Lung (tissue), 12 donors: ENCODE results near the gene PAM. TPM values are rescaled to one million over a fixed set of nuclear protein-coding genes. Genes with fewer than 3 reads are reported as not detected.

ENCODE experiments used
- ATAC-seq: fragments of 200-7000 bp; cut with Tn5 transposase; one replicate; pipeline ENCODE4 v1.9.1; 2020; ENCODE audit warnings: moderate number of reproducible peaks; ENCODE audit not compliant: insufficient read depth, low FRiP score
- DNase-seq, 3 donors: peaks; one replicate each; pipeline ENCODE4 v3.0.0-alpha.2; 2013 to 2017
- H3K27ac ChIP-seq, 2 donors: one replicate each; pipeline ENCODE4 v1.5.1; 2013; ENCODE audit warnings: mild to moderate bottlenecking in 2 of 2, moderate library complexity in 2 of 2, control low read depth in 1 of 2, inconsistent platforms in 1 of 2, low read depth in 1 of 2, low read length in 1 of 2
- H3K27me3 ChIP-seq, 3 donors: one replicate each; pipeline ENCODE4 v1.5.1; 2013; ENCODE audit warnings: low read length in 2 of 3; ENCODE audit not compliant: control insufficient read depth in 3 of 3, insufficient read depth in 3 of 3
- H3K36me3 ChIP-seq, 4 donors: one replicate each; pipeline ENCODE4 v1.5.1; 2013; ENCODE audit warnings: low read length in 4 of 4, mild to moderate bottlenecking in 1 of 4, moderate library complexity in 1 of 4; ENCODE audit not compliant: control insufficient read depth in 4 of 4, insufficient read depth in 4 of 4
- H3K4me1 ChIP-seq, 5 donors: one replicate each; pipeline ENCODE4 v1.5.1; 2013; ENCODE audit warnings: low read length in 5 of 5, mild to moderate bottlenecking in 2 of 5, moderate library complexity in 1 of 5; ENCODE audit not compliant: control insufficient read depth in 5 of 5, insufficient read depth in 5 of 5
- H3K4me3 ChIP-seq: one replicate; pipeline ENCODE4 v1.5.1; 2013; ENCODE audit warnings: mild to moderate bottlenecking, control low read depth, moderate library complexity
- H3K9ac ChIP-seq, 2 donors: one replicate each; pipeline ENCODE4 v1.5.1; 2013; ENCODE audit warnings: low read length in 2 of 2, control low read depth in 1 of 2; ENCODE audit not compliant: insufficient read depth in 1 of 2
- H3K9me3 ChIP-seq, 4 donors: one replicate each; pipeline ENCODE4 v1.5.1; 2013; ENCODE audit warnings: low read length in 3 of 4, mild to moderate bottlenecking in 1 of 4, moderate library complexity in 1 of 4; ENCODE audit not compliant: control insufficient read depth in 4 of 4, insufficient read depth in 3 of 4
- WGBS, 2 donors: extraction: QIAGEN DNeasy Blood & Tissue Kit; methylation state at CpG; one replicate each; pipeline ENCODE4 v1.1.7; 2013; 5-methylcytosine and 5-hydroxymethylcytosine counted together
- polyA plus RNA-seq, 2 donors: library from polyadenylated mRNA; stranded (reverse); fragments of 200-250 nt; gene quantifications; one replicate each; pipeline ENCODE4 v1.2.1, GENCODE V29; 2013
- total RNA-seq, 2 donors: library from RNA; depleted of rRNA in 1 of 2; stranded (reverse); fragments of >200 nt in 1 of 2; gene quantifications; one replicate each; pipeline ENCODE4 v1.2.1, GENCODE V29; 2014 to 2021
- TF ChIP-seq, protein P1 (sequence below): IDR thresholded peaks from 2 replicates; pipeline ENCODE4 v1.5.1; 2012; ENCODE audit warnings: mild to moderate bottlenecking; ENCODE audit errors: control extremely low read depth, extremely low read depth
- donor health status: control.
- donor health status: control.
- donor health status: Bipolar disorder and iron deficiency.
- donor health status: healthy.
- donor health status: DM: yes; HTN: yes; CAD: no.

PAM gene
- total and polyA plus RNA-seq, 4 donors = 117 to 248 (median 151) TPM

DNA sequence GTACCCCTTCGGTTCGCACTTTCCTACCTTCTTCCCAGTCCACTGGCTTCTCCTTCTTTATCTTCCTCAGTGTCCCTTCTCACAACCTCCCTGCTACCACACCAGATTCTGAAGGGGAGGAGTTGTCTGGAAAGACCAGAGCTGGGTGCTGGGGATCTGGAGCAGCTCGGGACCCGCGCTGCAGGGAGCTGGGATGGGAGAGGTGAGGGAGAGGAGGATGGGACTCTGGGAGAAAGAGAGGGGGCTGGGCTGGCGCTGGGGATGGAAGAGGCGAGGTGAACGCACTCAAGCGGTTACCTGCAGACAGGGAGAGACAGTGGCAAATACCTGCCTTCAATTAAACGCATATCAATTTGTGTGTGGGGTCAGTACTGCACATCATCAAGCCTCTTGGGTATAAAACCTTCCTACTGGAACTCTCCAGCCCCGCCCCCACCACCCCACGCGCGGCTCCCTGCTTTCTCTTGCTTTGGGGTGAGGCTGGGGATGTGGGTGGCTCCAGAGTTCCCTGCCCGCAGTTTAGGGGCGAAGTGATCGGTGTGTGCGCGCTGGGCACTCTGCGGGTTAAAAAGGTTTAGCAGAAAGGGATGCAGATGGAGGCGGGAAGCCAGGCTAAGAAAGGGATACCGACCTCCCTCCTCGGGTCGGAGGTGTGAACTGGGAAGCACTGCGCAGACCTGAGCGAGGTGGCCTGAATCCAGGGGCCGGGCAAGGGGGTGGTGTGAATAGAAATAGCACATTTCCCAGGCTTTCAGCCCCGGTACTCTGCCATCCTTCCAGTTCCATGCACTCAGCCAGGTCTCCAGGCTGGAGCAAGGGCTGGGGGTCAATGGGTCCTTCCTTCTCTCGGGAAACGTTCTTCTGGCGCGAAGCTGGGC, 977 bp upstream of the PAM start:
- 19 to 22% methylated on average over 32 of the region's 32 CpGs for WGBS, 2 donors
- H3K4me1 ChIP-seq = peaks cover 0 to 18% (median 7%) of the 10 kb centered on the region in 5 donors
- H3K4me3 ChIP-seq = peak overlapping the region; percentile 79
- peak overlapping the region in 1 of 2 donors; percentile 66 for H3K27ac ChIP-seq
- H3K9me3 ChIP-seq = peaks cover 0 to 2% (median 0%) of the 10 kb centered on the region in 4 donors
- no peaks in the 10 kb centered on the region for H3K27me3 ChIP-seq
- H3K9ac ChIP-seq = peak overlapping the region; percentile 21 to 45
- DNase-seq (peak in 1 of 3 donors; percentile 43), ATAC-seq (peak; percentile 17)
- H3K36me3 ChIP-seq = no peaks in the 10 kb centered on the region
- TF ChIP-seq, protein P1, sequence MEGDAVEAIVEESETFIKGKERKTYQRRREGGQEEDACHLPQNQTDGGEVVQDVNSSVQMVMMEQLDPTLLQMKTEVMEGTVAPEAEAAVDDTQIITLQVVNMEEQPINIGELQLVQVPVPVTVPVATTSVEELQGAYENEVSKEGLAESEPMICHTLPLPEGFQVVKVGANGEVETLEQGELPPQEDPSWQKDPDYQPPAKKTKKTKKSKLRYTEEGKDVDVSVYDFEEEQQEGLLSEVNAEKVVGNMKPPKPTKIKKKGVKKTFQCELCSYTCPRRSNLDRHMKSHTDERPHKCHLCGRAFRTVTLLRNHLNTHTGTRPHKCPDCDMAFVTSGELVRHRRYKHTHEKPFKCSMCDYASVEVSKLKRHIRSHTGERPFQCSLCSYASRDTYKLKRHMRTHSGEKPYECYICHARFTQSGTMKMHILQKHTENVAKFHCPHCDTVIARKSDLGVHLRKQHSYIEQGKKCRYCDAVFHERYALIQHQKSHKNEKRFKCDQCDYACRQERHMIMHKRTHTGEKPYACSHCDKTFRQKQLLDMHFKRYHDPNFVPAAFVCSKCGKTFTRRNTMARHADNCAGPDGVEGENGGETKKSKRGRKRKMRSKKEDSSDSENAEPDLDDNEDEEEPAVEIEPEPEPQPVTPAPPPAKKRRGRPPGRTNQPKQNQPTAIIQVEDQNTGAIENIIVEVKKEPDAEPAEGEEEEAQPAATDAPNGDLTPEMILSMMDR = no peak

DNA sequence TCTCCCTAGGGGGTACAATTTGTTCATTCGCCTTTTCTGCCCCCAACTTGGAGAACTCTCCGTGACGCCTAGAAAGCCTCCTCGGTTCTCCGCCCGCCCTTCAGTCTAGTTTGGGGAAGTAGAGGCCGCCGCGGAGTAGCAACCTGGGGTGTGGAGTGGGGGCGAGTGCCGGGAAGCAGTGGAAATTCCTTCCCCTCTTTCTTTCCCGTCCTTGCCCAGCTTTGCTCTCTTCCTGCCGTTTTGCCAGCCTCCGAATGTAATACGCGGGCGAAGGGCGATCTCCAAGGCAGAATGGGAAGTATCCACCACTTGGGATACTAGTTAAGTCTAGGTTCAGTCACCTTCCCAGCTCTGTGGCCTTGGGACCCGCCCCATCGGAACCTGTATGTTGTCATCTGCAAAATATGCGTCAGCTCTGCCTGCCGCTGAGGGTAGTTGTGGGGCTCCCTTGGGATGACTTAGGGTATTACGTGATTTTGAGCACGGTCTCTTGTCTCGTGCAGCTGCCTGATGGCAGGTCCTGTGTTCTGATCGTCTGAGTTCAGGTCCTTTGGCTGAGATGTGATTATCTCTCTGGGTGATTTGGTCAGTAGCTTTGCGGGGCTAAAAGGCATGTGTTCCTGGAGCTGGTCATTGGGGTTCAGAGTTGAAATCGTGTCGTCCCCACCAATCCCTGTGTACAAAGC, 724 bp downstream of the PAM start:
- H3K4me1 ChIP-seq = peaks cover 0 to 24% (median 11%) of the 10 kb centered on the region in 5 donors
- H3K27me3 ChIP-seq = no peaks in the 10 kb centered on the region
- peak overlapping the region; percentile 87 to 89 for H3K27ac ChIP-seq
- ATAC-seq = peak; percentile 50
- peak overlapping the region; percentile 79 for H3K4me3 ChIP-seq
- peaks cover 0 to 2% (median 0%) of the 10 kb centered on the region in 4 donors for H3K9me3 ChIP-seq
- DNase-seq = peak; percentile 83 to 87 (median 83)
- H3K36me3 ChIP-seq = no peaks in the 10 kb centered on the region
- TF ChIP-seq, protein P1 = no peak
- WGBS, 2 donors = 1% methylated on average over 28 to 29 of the region's 29 CpGs
- peak overlapping the region; percentile 91 to 95 for H3K9ac ChIP-seq

DNA sequence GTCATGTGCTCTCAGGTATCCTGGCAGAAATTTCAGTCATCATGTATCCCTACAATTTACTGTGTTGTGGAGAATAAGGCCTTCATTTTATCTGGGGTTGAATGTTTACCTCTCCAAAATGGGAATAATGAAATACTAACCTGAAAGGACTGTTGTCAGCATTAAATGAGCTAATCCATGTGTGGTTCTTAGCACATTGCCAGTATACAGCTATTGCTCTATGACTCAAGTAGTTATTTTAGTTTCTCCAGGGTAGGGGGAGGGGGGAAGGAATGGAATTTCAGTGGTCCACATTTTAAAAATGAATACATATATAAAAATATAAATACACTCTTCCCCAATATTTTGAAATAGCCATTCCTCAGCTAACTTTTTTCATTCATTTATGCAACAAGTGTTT, 3.5 kb downstream of the PAM start:
- Histone ChIP-seq H3K9me3 (peaks cover 0 to 2% (median 0%) of the 10 kb centered on the region in 4 donors), H3K9ac (no peak overlapping the region), H3K36me3 (no peaks in the 10 kb centered on the region), H3K4me1 (peaks cover 0 to 29% (median 12%) of the 10 kb centered on the region in 5 donors), H3K27ac (no peak overlapping the region), H3K27me3 (no peaks in the 10 kb centered on the region), H3K4me3 (no peak overlapping the region)
- no peak for DNase-seq
- TF ChIP-seq, protein P1 = no peak
- ATAC-seq = no peak
